ENCODE data around the gene LCP2. TPM values are rescaled to one million over a fixed set of nuclear protein-coding genes. Genes with fewer than 3 reads are reported as not detected.

The LCP2 gene
- total and polyA plus RNA-seq, 2 of the 8 experiments (the other 6 are each of a cell fraction or from before 2014, with no cell fraction given): 0.26 to 0.33 TPM

DNA sequence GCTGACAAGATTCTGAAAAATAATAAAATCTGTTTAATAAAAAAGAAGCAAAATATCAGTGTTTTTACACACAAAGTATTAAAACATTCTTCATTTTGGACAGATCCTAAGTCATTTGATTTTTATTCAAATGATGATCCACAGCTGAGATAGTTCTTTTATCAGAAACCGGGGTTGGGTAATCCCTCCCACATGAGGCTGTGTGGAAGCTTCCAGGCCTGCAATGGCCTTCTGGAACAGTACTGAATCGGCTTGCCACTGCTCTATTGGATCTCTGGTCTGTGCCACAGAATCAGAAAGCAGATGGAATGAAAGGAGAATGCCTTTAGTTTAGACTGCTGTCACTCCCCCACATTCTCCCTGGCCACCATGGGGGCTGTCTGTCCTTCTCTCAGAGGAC, 70.9 kb downstream of the LCP2 start (continued):
- no peak for TF ChIP-seq RNF2 (IDR thresholded peaks at IDR 0.05; ENCODE audit: borderline replicate concordance, low read depth, low read length, missing control alignments, poor library complexity, severe bottlenecking)

Measured in H1 (cell line).